ENCODE results near the gene COL18A1. TPM values are rescaled to one million over a fixed set of nuclear protein-coding genes. Genes with fewer than 3 reads are reported as not detected.

COL18A1 gene
- polyA plus RNA-seq, 3 donors = 0.80 to 4.1 (median 1.1) TPM

DNA sequence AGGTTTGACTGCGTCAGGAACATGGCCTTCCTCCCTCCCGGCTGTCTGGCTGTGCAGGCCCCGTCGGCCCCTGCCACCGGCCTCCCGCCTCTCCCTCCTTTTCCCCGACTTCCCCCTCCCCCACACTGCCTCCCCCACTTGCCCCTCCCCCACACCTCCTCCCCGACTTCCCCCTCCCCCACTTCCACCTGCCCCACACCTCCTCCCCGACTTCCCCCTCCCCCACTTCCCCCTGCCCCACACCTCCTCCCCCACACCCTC, 84.7 kb downstream of the COL18A1 start:
- Mint-ChIP-seq H3K9me3 (no peaks in the 10 kb centered on the region), H3K27ac (no peak overlapping the region), H3K4me3 (no peak overlapping the region), H3K36me3 (no peaks in the 10 kb centered on the region), H3K27me3 (ENCODE audit: low read depth in 3 of 3) (peaks cover 0 to 5% (median 3%) of the 10 kb centered on the region in 3 donors), H3K4me1 (peaks cover 3% of the 10 kb centered on the region)
- no peak for DNase-seq
- Histone ChIP-seq H2AFZ (ENCODE audit: insufficient read depth, low read depth, low read length, poor library complexity, severe bottlenecking) (no peak overlapping the region), H3K79me2 (ENCODE audit: insufficient read depth, low read length) (no peaks in the 10 kb centered on the region), H3K4me1 (ENCODE audit: control insufficient read depth in 1 of 2, insufficient read depth in 2 of 2, low read length in 2 of 2) (peaks cover 0 to 4% of the 10 kb centered on the region in 2 donors), H3K9ac (ENCODE audit: insufficient read depth, low read length, poor library complexity, severe bottlenecking) (no peak overlapping the region), H3K4me2 (replicated peaks; ENCODE audit: extremely low read depth, low read length, poor library complexity, severe bottlenecking) (no peak overlapping the region), H3K4me3 (replicated peaks in 1 of 3; ENCODE audit: low read depth in 2 of 3, low read length in 3 of 3) (no peak overlapping the region), H3K9me3 (replicated peaks in 1 of 2; ENCODE audit: control insufficient read depth in 1 of 2, insufficient read depth in 1 of 2, low read length in 2 of 2) (no peaks in the 10 kb centered on the region), H3K27ac (ENCODE audit: low read depth in 1 of 2, low read length in 2 of 2) (no peak overlapping the region), H4K20me1 (ENCODE audit: insufficient read depth, low read length) (no peaks in the 10 kb centered on the region), H3K36me3 (replicated peaks in 1 of 2; ENCODE audit: control insufficient read depth in 1 of 2, insufficient read depth in 2 of 2, low read length in 2 of 2) (no peaks in the 10 kb centered on the region), H3K27me3 (ENCODE audit: control insufficient read depth in 2 of 2, insufficient read depth in 2 of 2, low read length in 2 of 2) (no peaks in the 10 kb centered on the region)
- WGBS (ENCODE audit: insufficient coverage) = 50% methylated on average over 1 of the region's 9 CpGs
- TF ChIP-seq, protein P1, sequence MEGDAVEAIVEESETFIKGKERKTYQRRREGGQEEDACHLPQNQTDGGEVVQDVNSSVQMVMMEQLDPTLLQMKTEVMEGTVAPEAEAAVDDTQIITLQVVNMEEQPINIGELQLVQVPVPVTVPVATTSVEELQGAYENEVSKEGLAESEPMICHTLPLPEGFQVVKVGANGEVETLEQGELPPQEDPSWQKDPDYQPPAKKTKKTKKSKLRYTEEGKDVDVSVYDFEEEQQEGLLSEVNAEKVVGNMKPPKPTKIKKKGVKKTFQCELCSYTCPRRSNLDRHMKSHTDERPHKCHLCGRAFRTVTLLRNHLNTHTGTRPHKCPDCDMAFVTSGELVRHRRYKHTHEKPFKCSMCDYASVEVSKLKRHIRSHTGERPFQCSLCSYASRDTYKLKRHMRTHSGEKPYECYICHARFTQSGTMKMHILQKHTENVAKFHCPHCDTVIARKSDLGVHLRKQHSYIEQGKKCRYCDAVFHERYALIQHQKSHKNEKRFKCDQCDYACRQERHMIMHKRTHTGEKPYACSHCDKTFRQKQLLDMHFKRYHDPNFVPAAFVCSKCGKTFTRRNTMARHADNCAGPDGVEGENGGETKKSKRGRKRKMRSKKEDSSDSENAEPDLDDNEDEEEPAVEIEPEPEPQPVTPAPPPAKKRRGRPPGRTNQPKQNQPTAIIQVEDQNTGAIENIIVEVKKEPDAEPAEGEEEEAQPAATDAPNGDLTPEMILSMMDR (IDR thresholded peaks at IDR 0.05) = no peak
- intact Hi-C loops (cut with micrococcal nuclease) = no loop called here

DNA sequence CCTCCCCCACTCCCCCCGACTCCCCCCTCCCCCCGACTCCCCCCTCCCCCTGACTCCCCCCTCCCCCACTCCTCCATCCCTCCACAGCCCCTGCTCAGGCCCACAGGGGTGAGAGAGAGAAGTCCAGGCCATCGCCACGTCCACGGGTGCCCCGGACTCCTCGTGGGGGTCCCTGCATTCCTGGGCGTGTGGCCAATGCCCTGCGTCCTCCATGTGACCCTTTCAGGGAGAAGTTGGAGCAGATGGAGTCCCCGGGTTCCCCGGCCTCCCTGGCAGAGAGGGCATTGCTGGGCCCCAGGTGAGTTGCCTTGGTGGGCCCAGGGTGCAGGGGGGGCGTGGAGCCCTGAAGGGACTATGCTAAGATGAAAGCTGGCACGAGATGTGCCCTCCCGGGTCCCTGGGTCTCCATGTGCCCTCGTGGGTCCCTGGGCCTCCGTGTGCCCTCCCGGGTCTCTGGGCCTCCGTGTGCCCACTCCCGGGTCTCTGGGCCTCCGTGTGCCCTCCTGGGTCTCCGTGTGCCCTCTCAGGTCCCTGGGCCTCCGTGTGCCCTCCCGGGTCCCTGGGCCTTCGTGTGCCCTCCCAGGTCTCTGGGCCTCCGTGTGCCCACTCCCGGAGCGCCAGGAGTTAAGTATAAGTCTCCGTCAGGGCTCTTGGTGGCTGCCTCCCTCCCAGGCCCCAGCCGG, 85.2 kb downstream of the COL18A1 start:
- H3K27me3 ChIP-seq (ENCODE audit: control insufficient read depth in 2 of 2, insufficient read depth in 2 of 2, low read length in 2 of 2) = no peaks in the 10 kb centered on the region
- no peaks in the 10 kb centered on the region for H4K20me1 ChIP-seq (ENCODE audit: insufficient read depth, low read length)
- Mint-ChIP-seq H3K9me3 (no peaks in the 10 kb centered on the region), H3K4me1 (peaks cover 3% of the 10 kb centered on the region), H3K4me3 (no peak overlapping the region), H3K27ac (no peak overlapping the region), H3K36me3 (no peaks in the 10 kb centered on the region), H3K27me3 (ENCODE audit: low read depth in 3 of 3) (peaks cover 0 to 5% (median 3%) of the 10 kb centered on the region in 3 donors)
- no peak overlapping the region for H3K4me3 ChIP-seq (replicated peaks in 1 of 3; ENCODE audit: low read depth in 2 of 3, low read length in 3 of 3)
- TF ChIP-seq, protein P1 (IDR thresholded peaks at IDR 0.05) = no peak
- H3K9me3 ChIP-seq (replicated peaks in 1 of 2; ENCODE audit: control insufficient read depth in 1 of 2, insufficient read depth in 1 of 2, low read length in 2 of 2) = no peaks in the 10 kb centered on the region
- no peaks in the 10 kb centered on the region for H3K36me3 ChIP-seq (replicated peaks in 1 of 2; ENCODE audit: control insufficient read depth in 1 of 2, insufficient read depth in 2 of 2, low read length in 2 of 2)
- intact Hi-C loops (cut with micrococcal nuclease) = no loop called here
- 78% methylated on average over 22 of the region's 29 CpGs for WGBS (ENCODE audit: insufficient coverage)
- H3K79me2 ChIP-seq (ENCODE audit: insufficient read depth, low read length) = no peaks in the 10 kb centered on the region
- H3K27ac ChIP-seq (ENCODE audit: low read depth in 1 of 2, low read length in 2 of 2) = no peak overlapping the region
- DNase-seq = no peak
- H3K9ac ChIP-seq (ENCODE audit: insufficient read depth, low read length, poor library complexity, severe bottlenecking) = no peak overlapping the region
- no peak overlapping the region for H3K4me2 ChIP-seq (replicated peaks; ENCODE audit: extremely low read depth, low read length, poor library complexity, severe bottlenecking)
- peaks cover 0 to 4% of the 10 kb centered on the region in 2 donors for H3K4me1 ChIP-seq (ENCODE audit: control insufficient read depth in 1 of 2, insufficient read depth in 2 of 2, low read length in 2 of 2)
- H2AFZ ChIP-seq (ENCODE audit: insufficient read depth, low read depth, low read length, poor library complexity, severe bottlenecking) = no peak overlapping the region

Measured in CD14-positive monocyte (primary cell).